NCI-H2081 (cell line): ENCODE data around the gene DOCK1.

ENCODE experiments used
- DNase-seq, 2 experiments: peaks; one replicate each; lab custom pipeline; 2025; lab: John Stamatoyannopoulos, UW

DOCK1 gene

DNA sequence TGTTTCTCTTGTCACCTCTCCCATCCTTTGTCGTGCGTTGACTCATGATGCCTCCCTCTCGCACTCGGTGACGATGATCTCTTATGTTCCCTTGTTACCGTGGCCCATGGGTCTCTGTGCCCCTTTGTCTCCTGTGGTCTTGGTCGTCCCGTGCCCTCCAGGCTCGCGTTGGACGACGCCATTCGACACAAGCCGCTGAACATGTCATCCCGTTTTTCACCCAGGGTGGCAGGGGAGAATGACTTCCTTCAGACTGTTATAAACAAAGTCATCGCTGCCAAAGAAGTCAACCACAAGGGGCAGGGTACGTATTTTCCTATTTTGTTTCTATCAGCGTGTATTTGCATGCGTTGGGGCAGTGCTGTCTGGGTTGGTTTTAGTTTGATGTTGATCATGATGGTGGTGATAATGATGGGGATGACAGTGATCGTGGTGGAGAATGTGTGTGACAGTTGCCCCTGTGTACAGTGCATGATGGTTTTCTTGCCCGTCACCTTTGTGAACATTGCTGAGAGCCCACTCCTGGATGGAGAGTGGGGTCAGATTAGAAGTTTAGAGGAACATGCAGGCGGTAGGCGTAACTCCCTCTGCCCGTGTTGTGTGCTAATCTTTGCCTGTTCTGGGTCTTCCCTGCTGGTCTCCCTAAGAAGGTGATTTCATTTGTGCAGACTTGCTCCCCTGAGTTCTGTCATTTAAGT, 107.0 kb downstream of the DOCK1 start:
- DNase-seq = no peak

GRCh38 chr10:127012769-127013152, 107.5 kb downstream of the DOCK1 start:
- peak in 1 of 2 experiments; percentile 26 for DNase-seq

DNA sequence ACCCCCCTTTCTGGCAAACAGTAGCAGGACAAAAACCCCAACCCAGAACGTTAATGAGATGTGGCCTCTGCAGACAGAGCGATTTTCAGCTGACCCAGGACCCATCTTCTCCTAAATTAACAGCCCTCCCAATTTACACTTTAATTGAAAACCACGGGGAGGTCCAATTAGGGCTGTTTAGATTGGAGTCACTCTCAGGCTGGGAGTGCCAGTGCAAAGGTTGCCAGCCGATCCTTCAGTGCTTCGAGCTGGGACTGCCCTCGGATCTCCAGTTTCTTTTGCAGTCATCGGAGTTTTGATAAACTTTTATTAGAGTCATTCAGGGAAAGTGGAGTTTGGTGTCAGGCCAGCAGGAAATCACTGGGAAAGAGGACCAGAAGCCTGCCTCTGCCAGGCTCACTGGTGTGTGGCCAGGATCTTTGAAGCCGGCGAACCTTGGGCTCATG, 108.0 kb downstream of the DOCK1 start:
- DNase-seq = no peak

- no peak for DNase-seq
Measured at GRCh38 chr10:127013691-127014473, 108.7 kb downstream of the DOCK1 start.

DNA sequence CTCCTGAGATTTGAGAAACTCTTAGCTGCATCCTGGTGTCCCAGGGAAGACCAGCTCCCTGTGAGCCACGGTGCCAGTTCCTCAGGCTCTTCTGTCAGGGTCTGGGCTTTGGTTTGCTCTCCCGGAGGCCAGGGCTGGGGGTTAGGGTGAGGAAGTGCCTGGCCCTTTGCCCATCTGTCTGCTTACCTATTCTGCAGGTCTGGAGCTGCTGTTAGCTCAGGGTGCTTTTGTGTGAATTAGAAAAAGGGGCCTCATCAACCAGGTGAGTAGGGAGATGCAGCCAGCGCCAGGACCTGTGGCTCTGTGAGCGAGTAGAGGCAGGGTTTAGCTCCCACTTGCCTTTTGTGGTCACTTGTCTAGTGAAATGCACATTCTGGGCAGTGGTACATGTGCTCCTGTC, 109.4 kb downstream of the DOCK1 start:
- no peak for DNase-seq

- no peak for DNase-seq
Measured at GRCh38 chr10:127015373-127015772, 110.1 kb downstream of the DOCK1 start.

GRCh38 chr10:127016331-127016730, 111.1 kb downstream of the DOCK1 start:
- no peak for DNase-seq

DNA sequence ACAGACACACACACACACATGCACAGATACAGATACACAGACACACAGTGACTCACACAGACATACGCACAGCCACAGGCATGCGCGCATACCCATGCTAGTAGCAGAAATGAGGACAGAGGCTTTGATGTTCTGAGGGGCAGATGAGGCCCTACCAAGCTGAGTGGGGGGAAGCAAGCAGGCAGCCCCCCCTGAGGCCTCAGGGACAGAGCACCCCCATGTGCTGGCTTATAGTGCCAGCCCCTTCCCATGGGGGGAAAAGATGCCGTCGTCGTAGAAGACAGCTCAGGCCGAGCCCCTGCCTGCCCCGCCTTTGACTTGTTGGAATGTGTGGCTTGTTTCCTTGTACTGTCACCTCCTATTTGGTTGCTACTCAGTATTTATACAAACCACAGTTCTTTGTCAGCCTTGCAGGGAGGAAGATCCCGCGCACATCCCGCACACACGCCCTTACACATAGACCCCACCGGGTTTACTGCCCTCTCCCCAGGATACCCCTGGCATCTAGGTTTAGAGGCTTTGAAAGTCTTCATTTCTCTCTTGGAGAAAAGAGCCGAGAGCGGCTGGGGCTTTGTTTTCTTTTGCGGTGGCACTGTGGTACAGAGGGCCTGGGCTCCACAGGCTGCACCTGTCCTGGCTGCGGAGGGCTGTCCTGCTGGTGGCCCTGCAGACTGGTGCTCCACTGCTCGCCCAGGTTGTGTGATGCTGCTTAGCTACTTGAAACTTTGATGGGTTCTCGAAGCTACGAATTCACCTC, 112.5 kb downstream of the DOCK1 start:
- DNase-seq = no peak

GRCh38 chr10:127018298-127018650, 113.0 kb downstream of the DOCK1 start:
- no peak for DNase-seq

GRCh38 chr10:127018766-127019165, 113.5 kb downstream of the DOCK1 start:
- no peak for DNase-seq

GRCh38 chr10:127020260-127020659, 115.0 kb downstream of the DOCK1 start:
- no peak for DNase-seq

GRCh38 chr10:127021801-127022200, 116.6 kb downstream of the DOCK1 start:
- no peak for DNase-seq

DNA sequence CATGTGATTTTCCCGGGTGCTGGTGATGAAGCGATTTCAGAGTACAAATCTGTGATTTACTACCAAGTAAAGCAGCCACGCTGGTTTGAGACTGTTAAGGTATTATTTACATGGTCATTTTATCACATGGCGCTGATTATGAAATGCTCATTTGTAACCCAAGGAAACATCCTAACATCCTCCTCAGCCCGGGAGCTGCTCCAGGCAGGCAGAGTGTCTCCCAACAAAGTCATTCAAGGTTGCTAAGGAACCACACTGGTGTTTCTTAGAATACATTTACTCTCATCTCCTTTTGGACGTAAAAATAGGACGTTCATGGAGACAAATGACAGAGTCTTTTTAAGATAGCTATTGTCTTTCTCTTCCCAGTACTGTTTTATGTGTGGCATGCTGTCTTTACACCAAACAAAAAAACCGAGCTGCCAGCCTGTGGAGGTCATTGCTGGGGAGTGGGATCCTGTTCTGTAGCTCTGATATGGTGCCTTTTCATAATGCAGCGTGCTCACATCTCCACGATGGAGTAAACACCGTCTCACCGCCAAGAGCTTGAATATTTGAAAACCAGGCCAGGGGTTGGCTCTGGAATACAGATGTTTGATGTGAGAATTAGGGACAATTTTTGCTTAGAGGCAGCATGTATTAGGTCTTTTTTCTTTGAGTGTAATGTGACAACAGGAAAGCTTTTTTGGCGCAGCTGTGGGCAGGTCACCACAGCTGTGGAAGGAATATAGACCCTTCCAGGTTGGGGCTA, 119.6 kb downstream of the DOCK1 start:
- DNase-seq = peak in 1 of 2 experiments; percentile 3

DNA sequence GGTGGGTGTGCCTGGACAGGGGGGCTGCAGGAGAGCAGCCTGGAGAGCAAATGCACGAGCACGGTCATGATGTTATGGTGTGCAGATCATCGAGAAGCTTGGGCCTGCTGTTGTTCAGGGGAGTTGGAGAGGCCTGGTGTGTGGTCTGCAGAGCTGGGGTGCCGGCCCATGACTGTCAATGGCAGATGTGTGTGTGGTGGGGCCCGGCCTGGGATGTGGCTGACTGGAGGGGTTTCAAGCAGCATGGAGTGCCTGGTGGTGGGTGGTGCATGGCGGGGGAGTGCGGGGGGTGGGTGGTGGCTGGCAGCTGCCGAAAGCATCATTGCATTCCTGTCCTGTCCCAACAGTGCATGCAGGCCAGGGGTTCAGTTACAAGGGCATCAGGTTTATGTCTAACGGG, 122.6 kb downstream of the DOCK1 start:
- no peak for DNase-seq

- DNase-seq = no peak
Measured at GRCh38 chr10:127028556-127028955, 123.3 kb downstream of the DOCK1 start.

DNA sequence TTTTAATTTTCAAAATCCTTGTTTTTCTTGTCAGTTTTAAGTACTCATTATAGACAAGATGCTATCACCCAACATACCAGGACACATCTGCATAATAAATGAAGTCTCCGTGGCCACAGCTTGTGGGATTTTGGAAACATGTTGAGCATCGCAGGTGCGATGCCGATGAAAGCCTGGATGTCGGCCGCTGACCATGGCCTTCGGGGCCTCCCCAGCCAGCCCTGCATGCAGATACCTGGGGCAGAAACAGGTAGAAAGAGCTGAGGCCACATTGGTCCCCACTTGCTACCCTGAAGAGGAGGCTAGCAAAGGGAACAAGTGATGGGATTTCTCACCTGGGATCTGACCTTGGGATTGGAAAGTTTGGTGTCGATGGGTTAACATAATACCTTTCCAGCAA, 123.8 kb downstream of the DOCK1 start:
- no peak for DNase-seq

DNA sequence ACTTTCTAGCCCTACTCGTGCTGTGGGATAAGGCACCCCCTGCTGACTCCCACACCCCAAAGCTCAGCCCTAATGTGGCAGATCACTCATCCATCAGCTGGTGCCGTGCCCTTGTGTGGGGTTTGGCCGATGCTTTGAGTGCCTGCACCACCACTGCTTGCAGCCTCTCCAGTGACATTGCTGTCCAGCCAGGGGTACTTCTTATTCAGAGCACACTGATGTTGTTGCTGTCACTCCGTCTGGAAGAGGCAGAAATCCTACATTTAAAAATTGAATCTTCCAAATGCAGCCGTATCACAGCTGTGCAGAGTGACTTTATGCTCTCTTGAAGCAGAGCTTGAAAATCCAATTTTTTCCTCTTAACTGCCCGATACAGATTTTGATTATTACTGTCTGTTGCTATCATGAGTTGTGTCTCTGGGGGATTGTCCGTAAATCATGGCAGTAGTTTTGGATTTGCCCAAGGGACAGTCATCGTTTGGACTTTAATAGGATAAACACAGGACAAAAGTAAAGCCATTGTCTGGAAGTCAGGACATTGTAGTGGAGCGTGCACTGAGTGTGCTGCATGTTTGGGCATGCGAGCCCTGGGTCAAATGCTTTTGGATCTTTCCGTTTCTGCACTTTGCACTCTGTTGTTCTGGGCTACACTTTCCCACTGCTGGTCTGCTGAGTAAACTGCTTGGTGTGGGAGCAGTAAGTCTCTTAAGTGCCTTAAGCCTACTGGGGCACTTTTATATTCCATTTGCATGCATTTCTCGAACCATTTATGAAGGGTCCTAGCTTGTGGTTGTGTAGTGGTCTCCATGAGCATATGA, 128.2 kb downstream of the DOCK1 start:
- no peak for DNase-seq

GRCh38 chr10:127034034-127034633, 128.9 kb downstream of the DOCK1 start:
- DNase-seq = no peak

GRCh38 chr10:127034790-127035189, 129.6 kb downstream of the DOCK1 start:
- DNase-seq = no peak

GRCh38 chr10:127035827-127036226, 130.6 kb downstream of the DOCK1 start:
- DNase-seq = no peak

DNA sequence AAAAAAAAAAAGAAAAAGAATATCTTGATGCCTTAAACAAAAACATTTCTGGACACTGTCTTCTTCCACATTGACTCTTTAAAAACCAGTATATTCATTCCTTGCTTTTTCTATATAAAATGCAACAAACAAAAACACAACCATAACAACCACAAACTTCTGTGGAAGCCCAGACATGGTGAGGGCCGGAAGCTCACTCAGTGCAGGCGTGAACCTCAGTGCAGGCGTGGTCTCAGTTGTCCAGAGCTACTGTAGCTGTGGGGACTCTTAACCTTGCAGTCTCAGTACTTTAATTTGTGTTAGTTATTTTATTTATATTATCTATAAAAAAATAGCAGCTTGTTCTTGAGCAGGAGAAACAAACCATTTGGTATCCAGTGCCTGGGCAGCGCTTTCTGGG, 131.8 kb downstream of the DOCK1 start:
- DNase-seq = no peak
